K562 (cell line): ENCODE measurements around the gene SLC35E1. TPM values are rescaled to one million over a fixed set of nuclear protein-coding genes. Genes with fewer than 3 reads are reported as not detected.

Experiments
- ATAC-seq: fragments of 200-7000 bp; cut with Tn5 transposase; 3 replicates; pipeline ENCODE4 v1.9.1; 2020; ENCODE audit warnings: moderate library complexity
- BruUV-seq: library from RNA; stranded (reverse); fragments of 400-500 nt; replicated peaks from 2 replicates; lab custom pipeline; 2021; lab: Mats Ljungman, UMichigan
- CTCF ChIA-PET: fragments of 300-600 bp; formaldehyde crosslinking; extraction: SDS; loops from one replicate; lab custom pipeline; 2021; ENCODE audit warnings: low intra/inter-chr PET ratio; lab: Yijun Ruan, JAX
- POLR2A ChIA-PET: fragments of 300-600, 350-650 bp; sonication (Branson Sonifier 250); formaldehyde crosslinking; extraction: SDS; loops from one replicate; lab custom pipeline; 2021; ENCODE audit warnings: antibody characterized with exemption, inconsistent platforms; lab: Yijun Ruan, JAX
- DNase-seq, 4 experiments: peaks; one replicate each; pipeline versions ENCODE4 v3.0.0 to v3.0.0-alpha.2; 2011 to 2018; ENCODE audit warnings: low spot score in 3 of 4, mixed read lengths in 3 of 4; ENCODE audit errors: extremely low read depth in 1 of 4
- FAIRE-seq: peaks from 2 replicates; lab custom pipeline; 2011; peaks lifted over from hg19 to GRCh38; lab: Jason Lieb, UNC
- H2AFZ ChIP-seq: 2 replicates; pipeline ENCODE4 v1.6.0; 2011; ENCODE audit warnings: low read depth, low read length, control low read depth, inconsistent platforms
- H3K27ac ChIP-seq: fragments of 200-600 bp; 3 replicates; pipeline ENCODE4 v1.8.0; 2011; ENCODE audit warnings: low read depth, mild to moderate bottlenecking, control low read depth, inconsistent platforms, low read length, moderate library complexity, mixed read lengths; ENCODE audit errors: extremely low read depth
- H3K27me3 ChIP-seq, 2 experiments: fragments of 300-600 bp in 1 of 2; 2 replicates in 1 of 2; 3 replicates in 1 of 2; pipeline versions ENCODE4 v1.6.0 to v1.8.0; 2011; ENCODE audit warnings: inconsistent platforms in 2 of 2, low read length in 2 of 2, mild to moderate bottlenecking in 1 of 2, mixed read lengths in 1 of 2, moderate library complexity in 1 of 2; ENCODE audit not compliant: control insufficient read depth in 2 of 2, insufficient read depth in 2 of 2
- H3K36me3 ChIP-seq: fragments of 300-600 bp; 3 replicates; pipeline ENCODE4 v1.8.0; 2011; ENCODE audit warnings: mild to moderate bottlenecking, low read length, inconsistent platforms; ENCODE audit not compliant: control insufficient read depth, insufficient read depth
- H3K4me1 ChIP-seq, 2 experiments: fragments of 200-600 bp in 1 of 2; replicated peaks in 1 of 2; 2 replicates in 1 of 2; 3 replicates in 1 of 2; pipeline versions ENCODE4 v1.5.1 to v1.8.0; 2011; ENCODE audit warnings: inconsistent platforms in 2 of 2, low read length in 2 of 2, mild to moderate bottlenecking in 1 of 2, mixed read lengths in 1 of 2, moderate library complexity in 1 of 2; ENCODE audit not compliant: control insufficient read depth in 2 of 2, insufficient read depth in 2 of 2
- H3K4me2 ChIP-seq: 2 replicates; pipeline ENCODE4 v1.6.1; 2011; ENCODE audit warnings: low read length, control low read depth, inconsistent platforms, mixed read lengths; ENCODE audit not compliant: insufficient read depth
- H3K4me3 ChIP-seq: fragments of 200-600 bp; sonication (generic), shearing (Covaris generic); 2 replicates; pipeline ENCODE4 v1.5.1; 2016; ENCODE audit warnings: control low read depth, inconsistent platforms
- H3K79me2 ChIP-seq: fragments of 200-600 bp; 3 replicates; pipeline ENCODE4 v1.8.0; 2011; ENCODE audit warnings: low read length, inconsistent platforms; ENCODE audit not compliant: control insufficient read depth, insufficient read depth
- H3K9ac ChIP-seq, 2 experiments: 2 replicates each; pipeline versions ENCODE4 v1.6.0 to v1.6.1; 2011; ENCODE audit warnings: low read depth in 2 of 2, low read length in 2 of 2, control low read depth in 1 of 2, inconsistent platforms in 1 of 2, mild to moderate bottlenecking in 1 of 2, mixed read lengths in 1 of 2; ENCODE audit not compliant: insufficient read depth in 1 of 2
- H3K9me1 ChIP-seq: one replicate; pipeline ENCODE4 v1.6.0; 2011; ENCODE audit warnings: inconsistent platforms, mild to moderate bottlenecking, low read length, moderate library complexity; ENCODE audit not compliant: control insufficient read depth, insufficient read depth
- H3K9me3 ChIP-seq: replicated peaks from 2 replicates; pipeline ENCODE4 v1.5.1; 2011; ENCODE audit warnings: low read depth, low read length, inconsistent platforms; ENCODE audit not compliant: control insufficient read depth, insufficient read depth
- H4K20me1 ChIP-seq: replicated peaks from 2 replicates; pipeline ENCODE4 v1.6.1; 2011; ENCODE audit warnings: low read length, inconsistent platforms, mixed read lengths; ENCODE audit not compliant: control insufficient read depth, insufficient read depth
- BDP1 ChIP-seq: IDR thresholded peaks from 3 replicates; pipeline ENCODE4 v1.6.1; 2011; ENCODE audit not compliant: insufficient read length, insufficient read depth
- HEY1 ChIP-seq: fragments of 250-450 bp; sonication (Bioruptor Pico); IDR thresholded peaks from 2 replicates; pipeline ENCODE4 v1.5.0; 2020; ENCODE audit warnings: mild to moderate bottlenecking, moderate library complexity, borderline replicate concordance
- HIVEP1 ChIP-seq: fragments of 250-450 bp; sonication (Bioruptor Pico); IDR thresholded peaks from 2 replicates; pipeline ENCODE4 v1.4.0; 2020; ENCODE audit warnings: mild to moderate bottlenecking
- HMGN3 ChIP-seq: IDR thresholded peaks from 2 replicates; pipeline ENCODE4 v1.6.1; 2011; ENCODE audit warnings: borderline replicate concordance, low read depth, mild to moderate bottlenecking, mixed read lengths, low read length; ENCODE audit not compliant: insufficient read length; ENCODE audit errors: extremely low read depth
- KAT7 ChIP-seq: sonication (generic); formaldehyde crosslinking; IDR thresholded peaks from 2 replicates; pipeline ENCODE4 v1.8.0; 2022; ENCODE audit warnings: missing genetic modification reagents, mild to moderate bottlenecking, borderline replicate concordance
- MBD2 ChIP-seq: sonication (generic); IDR thresholded peaks from 2 replicates; pipeline ENCODE4 v1.6.1; 2016; ENCODE audit warnings: low read depth, borderline replicate concordance
- NFATC3 ChIP-seq: fragments of 450-650 bp; IDR thresholded peaks from 2 replicates; pipeline ENCODE4 v1.6.1; 2017; ENCODE audit warnings: mild to moderate bottlenecking
- POLR2G ChIP-seq: fragments of 200-400 bp; formaldehyde crosslinking; IDR thresholded peaks from 2 replicates; pipeline ENCODE4 v1.6.1; 2017; ENCODE audit warnings: low read depth, mild to moderate bottlenecking, antibody characterized with exemption, low read length, moderate library complexity
- RBM22 ChIP-seq: fragments of 200-400 bp; formaldehyde crosslinking; IDR thresholded peaks from 2 replicates; pipeline ENCODE4 v1.6.1; 2018; ENCODE audit warnings: low read length, low read depth; ENCODE audit not compliant: poor library complexity, severe bottlenecking
- TEAD2 ChIP-seq: fragments of 450-650 bp; IDR thresholded peaks from 2 replicates; pipeline ENCODE4 v1.6.1; 2016; ENCODE audit warnings: missing genetic modification characterization, control low read depth, missing compliant biosample characterization
- ZFP36 ChIP-seq: fragments of 150-350 bp; IDR thresholded peaks from 2 replicates; pipeline ENCODE4 v1.6.1; 2018; ENCODE audit warnings: low read length, low read depth; ENCODE audit not compliant: partially characterized antibody
- ZNF699 ChIP-seq: fragments of 250-450 bp; sonication (Bioruptor Pico); IDR thresholded peaks from 2 replicates; pipeline ENCODE4 v1.8.0; 2021; ENCODE audit warnings: mild to moderate bottlenecking, moderate library complexity; ENCODE audit not compliant: insufficient replicate concordance
- WGBS: fragments of 100-300 bp; shearing (Covaris generic); methylation state at CpG from one replicate; pipeline ENCODE4 v1.1.6; 2016; ENCODE audit warnings: low coverage, mixed read lengths; ENCODE audit not compliant: insufficient coverage; ENCODE audit errors: missing lambda C conversion rate; 5-methylcytosine and 5-hydroxymethylcytosine counted together
- in situ Hi-C: fragments of 300-500 bp; cut with MboI; formaldehyde crosslinking; loops from 4 replicates; pipeline ENCODE4 v1.15.0; 2018; ENCODE audit warnings: inconsistent platforms, mixed read lengths
- intact Hi-C: fragments of 100-400 bp; cut with micrococcal nuclease; formaldehyde crosslinking; loops from 2 replicates; pipeline ENCODE4 v1.14.2; 2022
- polyA plus RNA-seq, 8 experiments: library from polyadenylated mRNA; depleted of rRNA in 4 of 8; stranded (reverse) in 5 of 8; unstranded in 3 of 8; fragments of >200 nt; fragmentation: Nextera tagmentation in 2 of 8; fragmentation: Illumina TruSeq in 1 of 8; extraction: Ambion mirVana in 2 of 8; extraction: Trizol in 1 of 8; gene quantifications; 2 replicates each; pipeline versions ENCODE4 v1.2.1 to v1.2.3, GENCODE V29; 2011 to 2014; ENCODE audit warnings: inconsistent platforms in 1 of 8, missing spikeins in 1 of 8
- total RNA-seq, 7 experiments: library from RNA; depleted of rRNA in 6 of 7; stranded (reverse); fragments of >200 nt in 6 of 7; fragmentation: Illumina TruSeq in 2 of 7; extraction: Trizol in 2 of 7; gene quantifications; 2 replicates each; pipeline versions ENCODE4 v1.2.1 to v1.2.3, GENCODE V29; 2011 to 2021; ENCODE audit warnings: low replicate concordance in 1 of 7
- TF ChIP-seq, protein P1 (sequence below): sonication (generic); formaldehyde crosslinking; IDR thresholded peaks from 2 replicates; pipeline ENCODE4 v1.8.1; 2022; ENCODE audit warnings: missing genetic modification reagents
- TF ChIP-seq, protein P2 (sequence below): fragments of 250-450 bp; sonication (Bioruptor Pico); IDR thresholded peaks from 2 replicates; pipeline ENCODE4 v1.4.0; 2020; ENCODE audit warnings: mild to moderate bottlenecking, moderate library complexity
- TF ChIP-seq, protein P3 (sequence below): fragments of 250-450 bp; sonication (Bioruptor Pico); IDR thresholded peaks from 2 replicates; pipeline ENCODE4 v1.5.0; 2020; ENCODE audit warnings: mild to moderate bottlenecking

SLC35E1 gene
- total and polyA plus RNA-seq, 9 of the 15 experiments (the other 6 are each of a cell fraction or from before 2014, with no cell fraction given): 15.0 to 40.1 (median 25.7) TPM

- peaks cover 86% of the 10 kb centered on the region for H3K79me2 ChIP-seq
- H3K4me1 ChIP-seq: peaks cover 19 to 44% of the 10 kb centered on the region in 2 experiments; a peak in 4 of 5 replicates
- no peaks in the 10 kb centered on the region for H3K9me3 ChIP-seq
- ATAC-seq (no peak), FAIRE-seq (no peak), DNase-seq (no peak)
- CTCF ChIA-PET: no interaction called here
- POLR2A ChIA-PET: interaction anchor here (1.1 kb wide), 1 partner anchor 8 kb away, joined by 3 read pairs; no protein-coding TSS in a partner anchor
- H3K4me3 ChIP-seq: no peak overlapping the region
- H3K27ac ChIP-seq: no peak overlapping the region
- H3K9me1 ChIP-seq: peaks cover 4% of the 10 kb centered on the region
- no peak overlapping the region for H2AFZ ChIP-seq
- peak overlapping the region in 1 of 2 experiments; percentile 20; a peak in 1 of 4 replicates for H3K9ac ChIP-seq
- H3K27me3 ChIP-seq: no peaks in the 10 kb centered on the region
- no TSS peak for BruUV-seq
- no peak overlapping the region for H3K4me2 ChIP-seq
- in situ Hi-C loops (no loop called here), intact Hi-C loops (no loop called here)
- WGBS: 90% methylated on average over 35 of the region's 48 CpGs
- H3K36me3 ChIP-seq: peaks cover 68% of the 10 kb centered on the region; the same call in 2 of the 3 replicates
- peaks cover 13% of the 10 kb centered on the region; the same call in 1 of the 2 replicates for H4K20me1 ChIP-seq
- TF ChIP-seq HEY1 (CRISPR knock-in tag) (no peak), MBD2 (no peak), RBM22 (no peak), TEAD2 (no peak), KAT7 (CRISPR knock-in tag) (no peak), ZFP36 (no peak), NFATC3 (no peak), HMGN3 (peak; percentile 15), ZNF699 (CRISPR knock-in tag) (no peak), POLR2G (peak; percentile 17; the same call in 1 of the 2 replicates), BDP1 (no peak), HIVEP1 (no peak)
- TF ChIP-seq, protein P1, sequence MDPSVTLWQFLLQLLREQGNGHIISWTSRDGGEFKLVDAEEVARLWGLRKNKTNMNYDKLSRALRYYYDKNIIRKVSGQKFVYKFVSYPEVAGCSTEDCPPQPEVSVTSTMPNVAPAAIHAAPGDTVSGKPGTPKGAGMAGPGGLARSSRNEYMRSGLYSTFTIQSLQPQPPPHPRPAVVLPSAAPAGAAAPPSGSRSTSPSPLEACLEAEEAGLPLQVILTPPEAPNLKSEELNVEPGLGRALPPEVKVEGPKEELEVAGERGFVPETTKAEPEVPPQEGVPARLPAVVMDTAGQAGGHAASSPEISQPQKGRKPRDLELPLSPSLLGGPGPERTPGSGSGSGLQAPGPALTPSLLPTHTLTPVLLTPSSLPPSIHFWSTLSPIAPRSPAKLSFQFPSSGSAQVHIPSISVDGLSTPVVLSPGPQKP (CRISPR knock-in tag): no peak
- TF ChIP-seq, protein P2, sequence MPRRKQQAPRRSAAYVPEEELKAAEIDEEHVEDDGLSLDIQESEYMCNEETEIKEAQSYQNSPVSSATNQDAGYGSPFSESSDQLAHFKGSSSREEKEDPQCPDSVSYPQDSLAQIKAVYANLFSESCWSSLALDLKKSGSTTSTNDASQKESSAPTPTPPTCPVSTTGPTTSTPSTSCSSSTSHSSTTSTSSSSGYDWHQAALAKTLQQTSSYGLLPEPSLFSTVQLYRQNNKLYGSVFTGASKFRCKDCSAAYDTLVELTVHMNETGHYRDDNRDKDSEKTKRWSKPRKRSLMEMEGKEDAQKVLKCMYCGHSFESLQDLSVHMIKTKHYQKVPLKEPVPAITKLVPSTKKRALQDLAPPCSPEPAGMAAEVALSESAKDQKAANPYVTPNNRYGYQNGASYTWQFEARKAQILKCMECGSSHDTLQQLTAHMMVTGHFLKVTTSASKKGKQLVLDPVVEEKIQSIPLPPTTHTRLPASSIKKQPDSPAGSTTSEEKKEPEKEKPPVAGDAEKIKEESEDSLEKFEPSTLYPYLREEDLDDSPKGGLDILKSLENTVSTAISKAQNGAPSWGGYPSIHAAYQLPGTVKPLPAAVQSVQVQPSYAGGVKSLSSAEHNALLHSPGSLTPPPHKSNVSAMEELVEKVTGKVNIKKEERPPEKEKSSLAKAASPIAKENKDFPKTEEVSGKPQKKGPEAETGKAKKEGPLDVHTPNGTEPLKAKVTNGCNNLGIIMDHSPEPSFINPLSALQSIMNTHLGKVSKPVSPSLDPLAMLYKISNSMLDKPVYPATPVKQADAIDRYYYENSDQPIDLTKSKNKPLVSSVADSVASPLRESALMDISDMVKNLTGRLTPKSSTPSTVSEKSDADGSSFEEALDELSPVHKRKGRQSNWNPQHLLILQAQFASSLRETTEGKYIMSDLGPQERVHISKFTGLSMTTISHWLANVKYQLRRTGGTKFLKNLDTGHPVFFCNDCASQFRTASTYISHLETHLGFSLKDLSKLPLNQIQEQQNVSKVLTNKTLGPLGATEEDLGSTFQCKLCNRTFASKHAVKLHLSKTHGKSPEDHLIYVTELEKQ (CRISPR knock-in tag): no peak
- TF ChIP-seq, protein P3, sequence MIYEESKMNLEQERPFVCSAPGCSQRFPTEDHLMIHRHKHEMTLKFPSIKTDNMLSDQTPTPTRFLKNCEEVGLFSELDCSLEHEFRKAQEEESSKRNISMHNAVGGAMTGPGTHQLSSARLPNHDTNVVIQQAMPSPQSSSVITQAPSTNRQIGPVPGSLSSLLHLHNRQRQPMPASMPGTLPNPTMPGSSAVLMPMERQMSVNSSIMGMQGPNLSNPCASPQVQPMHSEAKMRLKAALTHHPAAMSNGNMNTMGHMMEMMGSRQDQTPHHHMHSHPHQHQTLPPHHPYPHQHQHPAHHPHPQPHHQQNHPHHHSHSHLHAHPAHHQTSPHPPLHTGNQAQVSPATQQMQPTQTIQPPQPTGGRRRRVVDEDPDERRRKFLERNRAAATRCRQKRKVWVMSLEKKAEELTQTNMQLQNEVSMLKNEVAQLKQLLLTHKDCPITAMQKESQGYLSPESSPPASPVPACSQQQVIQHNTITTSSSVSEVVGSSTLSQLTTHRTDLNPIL: no peak
These were observed 3.9 kb upstream of the SLC35E1 start for GRCh38 chr19:16575861-16576689.
